Measurements from ENCODE around the gene LDLRAD4. TPM values are rescaled to one million over a fixed set of nuclear protein-coding genes. Genes with fewer than 3 reads are reported as not detected.

Gene LDLRAD4
- total RNA-seq, 4 donors from 2014 or later, result 20.4 to 40.4 (median 35.3) TPM

- intact Hi-C loops (cut with DNase I), result loop anchor here (5.0 kb wide), 1 partner anchor 227 kb away; the partner anchor contains the start of gene LDLRAD4
- no peak overlapping the region for H3K27ac ChIP-seq (replicated peaks in 1 of 4)
- no peak overlapping the region for H3K4me3 ChIP-seq
- TF ChIP-seq EP300 (IDR thresholded peaks at IDR 0.05) (no peak), POLR2A (IDR thresholded peaks at IDR 0.05; ENCODE audit: low read depth) (no peak), CTCF (IDR thresholded peaks at IDR 0.05) (no peak), POLR2AphosphoS5 (IDR thresholded peaks at IDR 0.05) (no peak)
- no peaks in the 10 kb centered on the region for H3K9me3 ChIP-seq
- peaks cover 24 to 26% (median 25%) of the 10 kb centered on the region in 4 donors for H3K4me1 ChIP-seq
- no peaks in the 10 kb centered on the region for H3K27me3 ChIP-seq
- 83% methylated on average over 8 of the region's 8 CpGs for WGBS
- DNase-seq (ENCODE audit: extremely low spot score), result no peak
- H3K36me3 ChIP-seq, result peaks cover 0 to 5% (median 0%) of the 10 kb centered on the region in 4 donors
Measured at GRCh38 chr18:13444430-13445240, 226.1 kb downstream of the LDLRAD4 start.

DNA sequence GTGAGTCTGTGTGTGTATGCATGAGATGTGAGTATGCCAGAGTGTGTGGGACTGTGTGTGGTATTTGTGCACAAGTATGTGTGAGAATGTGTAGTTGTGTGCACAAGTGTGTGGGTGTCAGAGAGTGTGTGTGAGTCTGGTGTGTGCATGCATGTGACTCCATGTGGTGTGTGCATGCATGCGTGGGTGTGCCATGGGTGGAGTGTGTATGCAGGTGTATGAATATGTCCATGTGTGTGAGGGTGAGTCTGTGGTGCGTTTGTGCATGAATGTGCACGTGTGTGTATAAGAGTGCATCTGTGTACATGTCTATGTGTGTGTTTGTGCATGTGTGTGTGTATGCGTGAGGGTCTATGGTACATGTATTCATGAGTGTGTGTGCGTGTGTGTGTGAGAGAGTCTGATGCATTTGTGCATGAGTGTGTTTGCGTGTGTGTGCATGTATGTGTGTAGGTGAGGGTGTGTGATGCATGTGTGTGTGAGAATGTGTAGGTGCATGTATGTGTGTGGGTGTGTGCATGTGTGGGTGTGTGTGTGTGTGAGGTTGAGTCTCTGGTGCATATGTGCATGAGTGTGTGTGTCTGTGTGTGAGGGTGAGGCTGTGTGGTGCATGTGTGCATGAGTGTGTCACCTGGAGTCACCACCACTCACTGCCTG is 226.8 kb downstream of the LDLRAD4 start:
- Histone ChIP-seq H3K4me3 (no peak overlapping the region), H3K36me3 (peaks cover 0 to 1% (median 0%) of the 10 kb centered on the region in 4 donors), H3K27ac (replicated peaks in 1 of 4) (no peak overlapping the region), H3K4me1 (peaks cover 24 to 29% (median 25%) of the 10 kb centered on the region in 4 donors), H3K9me3 (no peaks in the 10 kb centered on the region), H3K27me3 (no peaks in the 10 kb centered on the region)
- no peak for TF ChIP-seq POLR2A (IDR thresholded peaks at IDR 0.05; ENCODE audit: low read depth)
- TF ChIP-seq CTCF (IDR thresholded peaks at IDR 0.05), result no peak
- TF ChIP-seq POLR2AphosphoS5 (IDR thresholded peaks at IDR 0.05), result no peak
- TF ChIP-seq EP300 (IDR thresholded peaks at IDR 0.05), result no peak
- intact Hi-C loops (cut with DNase I), result loop anchor here (5.0 kb wide), 1 partner anchor 228 kb away; the partner anchor contains the start of gene LDLRAD4
- WGBS, result 77% methylated on average over 6 of the region's 6 CpGs
- DNase-seq (ENCODE audit: extremely low spot score), result no peak

DNA sequence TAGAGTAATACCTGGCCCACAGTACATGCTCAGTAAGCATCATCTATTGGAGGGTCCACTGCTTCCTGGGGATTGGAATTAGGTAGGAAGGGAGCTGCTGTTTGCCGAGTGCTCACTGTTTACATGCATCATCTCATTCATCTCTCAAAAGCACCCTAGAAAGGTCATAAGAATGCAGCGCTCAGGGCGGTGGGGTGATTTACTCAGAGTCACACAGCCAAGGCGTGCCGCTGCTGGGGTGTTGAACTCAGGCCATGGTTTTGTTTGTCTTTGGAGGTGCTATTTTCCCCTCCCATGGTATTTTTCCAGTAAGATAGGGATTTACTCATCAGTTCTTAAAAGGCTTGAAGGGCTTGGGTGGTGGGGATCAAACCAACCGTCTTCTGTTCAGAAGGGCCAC is 227.5 kb downstream of the LDLRAD4 start:
- WGBS, result 92% methylated on average over 6 of the region's 6 CpGs
- Histone ChIP-seq H3K9me3 (no peaks in the 10 kb centered on the region), H3K4me1 (peaks cover 29 to 32% (median 30%) of the 10 kb centered on the region in 4 donors), H3K27me3 (no peaks in the 10 kb centered on the region), H3K27ac (replicated peaks in 1 of 4) (no peak overlapping the region), H3K4me3 (no peak overlapping the region), H3K36me3 (no peaks in the 10 kb centered on the region)
- DNase-seq (ENCODE audit: extremely low spot score), result no peak
- TF ChIP-seq CTCF (IDR thresholded peaks at IDR 0.05), result no peak
- TF ChIP-seq EP300 (IDR thresholded peaks at IDR 0.05), result no peak
- TF ChIP-seq POLR2AphosphoS5 (IDR thresholded peaks at IDR 0.05), result no peak
- TF ChIP-seq POLR2A (IDR thresholded peaks at IDR 0.05; ENCODE audit: low read depth), result no peak
- intact Hi-C loops (cut with DNase I), result loop anchor here (5.0 kb wide), 1 partner anchor 229 kb away; the partner anchor contains the start of gene LDLRAD4

DNA sequence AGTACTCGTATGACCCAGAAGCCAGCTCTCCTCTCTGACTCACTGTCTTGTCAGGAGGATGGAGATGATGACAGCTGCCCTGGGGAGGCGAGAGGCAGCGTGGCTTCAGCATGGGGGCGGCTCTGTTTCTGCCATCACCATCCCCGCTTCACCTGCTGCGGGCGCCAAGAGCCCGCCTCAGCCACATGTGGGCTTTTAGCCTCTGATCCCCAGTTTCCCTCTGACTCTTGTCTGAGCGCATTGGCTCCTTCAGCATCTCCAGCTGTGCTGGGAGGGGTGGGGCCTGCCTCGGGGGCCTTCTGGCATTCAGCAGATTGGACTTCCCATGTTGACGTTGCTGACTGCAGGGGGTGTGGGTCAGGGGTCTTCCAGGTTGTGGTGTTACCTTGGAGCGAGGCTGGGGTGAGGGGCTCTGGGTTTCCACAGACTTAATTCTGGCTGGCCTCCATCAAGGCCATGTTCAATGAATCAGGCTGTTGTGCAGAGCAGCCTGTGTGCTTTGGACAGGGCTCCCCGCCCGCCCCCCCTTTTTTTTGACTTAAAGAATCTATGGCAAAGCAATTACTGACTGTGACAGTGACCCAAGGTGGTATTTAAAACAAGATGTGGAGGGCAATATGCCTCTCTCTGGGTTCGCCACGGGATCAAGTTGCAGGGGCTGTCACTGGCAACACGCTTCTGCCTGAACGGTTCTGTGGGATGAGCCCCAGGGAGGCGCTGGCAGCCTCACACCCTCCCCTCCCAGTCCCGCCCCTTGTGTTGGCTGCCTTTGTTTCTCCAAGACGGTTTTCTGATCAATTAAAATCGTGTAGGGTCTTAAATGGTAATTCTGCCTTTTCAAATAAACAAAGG is 228.3 kb downstream of the LDLRAD4 start:
- peak overlapping the region; percentile 18 to 36 (median 24) for H3K4me3 ChIP-seq

More for the DNA sequence above, 228.3 kb downstream of the LDLRAD4 start:
- TF ChIP-seq POLR2AphosphoS5 (IDR thresholded peaks at IDR 0.05) (no peak), EP300 (IDR thresholded peaks at IDR 0.05) (no peak), POLR2A (IDR thresholded peaks at IDR 0.05; ENCODE audit: low read depth) (no peak), CTCF (IDR thresholded peaks at IDR 0.05) (no peak)
- no peak for DNase-seq (ENCODE audit: extremely low spot score)
- Histone ChIP-seq H3K4me1 (peaks cover 35 to 40% (median 35%) of the 10 kb centered on the region in 4 donors), H3K27ac (replicated peaks in 1 of 4) (peak overlapping the region in 2 of 4 donors; percentile 7 to 9), H3K27me3 (no peaks in the 10 kb centered on the region), H3K9me3 (no peaks in the 10 kb centered on the region), H3K36me3 (no peaks in the 10 kb centered on the region)
- 71% methylated on average over 12 of the region's 22 CpGs for WGBS
- intact Hi-C loops (cut with DNase I), result loop anchor here (5.0 kb wide), 1 partner anchor 230 kb away; the partner anchor contains the start of gene LDLRAD4
